Fibroblast of skin of left biceps (primary cell): ENCODE measurements around the gene WDFY3.

ENCODE experiments used
- DNase-seq, 2 experiments: peaks; one replicate each; pipeline ENCODE4 v3.0.0-alpha.2; 2013; ENCODE audit warnings: low read depth in 2 of 2

WDFY3 gene

GRCh38 chr4:84966382-84967242, at the start of gene WDFY3:
Gene WDFY3 (minus strand): TSS chr4:84966690. CDS start chr4:84860591, 106,099 bp downstream.
- DNase-seq = peak; percentile 69 to 71

- DNase-seq = peak in 1 of 2 experiments; percentile 19
Measured at GRCh38 chr4:85005865-85006377, 39.4 kb upstream of the WDFY3 start.

GRCh38 chr4:85000343-85000742, 33.9 kb upstream of the WDFY3 start:
- DNase-seq = no peak

GRCh38 chr4:84995386-84995785, 28.9 kb upstream of the WDFY3 start:
- no peak for DNase-seq

- DNase-seq = no peak
Measured at GRCh38 chr4:84994280-84994679, 27.8 kb upstream of the WDFY3 start.

GRCh38 chr4:84985952-84986351, 19.5 kb upstream of the WDFY3 start:
- no peak for DNase-seq

- DNase-seq = no peak
Measured at GRCh38 chr4:84977396-84977795, 10.9 kb upstream of the WDFY3 start.

GRCh38 chr4:84973856-84974255, 7.4 kb upstream of the WDFY3 start:
- DNase-seq = no peak

- DNase-seq = peak; percentile 21 to 26
Measured at GRCh38 chr4:84971319-84971932, 4.9 kb upstream of the WDFY3 start.

GRCh38 chr4:84968925-84969324, 2.4 kb upstream of the WDFY3 start:
- DNase-seq = no peak

GRCh38 chr4:84967243-84967690, 777 bp upstream of the WDFY3 start:
- no peak for DNase-seq

GRCh38 chr4:84965553-84966381, 723 bp downstream of the WDFY3 start:
- DNase-seq = no peak

- DNase-seq = no peak
Measured at GRCh38 chr4:84964995-84965552, 1.4 kb downstream of the WDFY3 start.

- no peak for DNase-seq
Measured at GRCh38 chr4:84962102-84962501, 4.4 kb downstream of the WDFY3 start.

GRCh38 chr4:84958434-84958833, 8.1 kb downstream of the WDFY3 start:
- no peak for DNase-seq

GRCh38 chr4:84957514-84958420, 8.7 kb downstream of the WDFY3 start:
- DNase-seq = no peak

- DNase-seq = no peak
Measured at GRCh38 chr4:84956014-84956413, 10.5 kb downstream of the WDFY3 start.

- no peak for DNase-seq
Measured at GRCh38 chr4:84954982-84955567, 11.4 kb downstream of the WDFY3 start.

GRCh38 chr4:84952776-84953175, 13.7 kb downstream of the WDFY3 start:
- DNase-seq = no peak

- DNase-seq = no peak
Measured at GRCh38 chr4:84952004-84952403, 14.5 kb downstream of the WDFY3 start.
